OCI-LY7 (cell line): ENCODE data around the gene EIF3F. TPM values are rescaled to one million over a fixed set of nuclear protein-coding genes. Genes with fewer than 3 reads are reported as not detected.

Experiments
- BruUV-seq: library from RNA; stranded (reverse); fragments of 400-500 nt; replicated peaks from 2 replicates; lab custom pipeline; 2021; lab: Mats Ljungman, UMichigan
- CTCF ChIA-PET: fragments of 300-600 bp; sonication (Branson Sonifier 250); formaldehyde crosslinking; loops from one replicate; lab custom pipeline; 2022; ENCODE audit warnings: antibody characterized with exemption; ENCODE audit not compliant: unreplicated experiment; lab: Charles Lee
- POLR2A ChIA-PET: fragments of 300-600 bp; sonication (Branson Sonifier 250); formaldehyde crosslinking; loops from one replicate; lab custom pipeline; 2022; ENCODE audit warnings: antibody characterized with exemption; lab: Charles Lee
- DNase-seq: peaks from one replicate; pipeline ENCODE4 v3.0.0-alpha.2; 2015; ENCODE audit warnings: low spot score
- H2AFZ ChIP-seq: fragments of 200-600 bp; sonication (generic), shearing (Covaris generic); 2 replicates; pipeline ENCODE4 v1.6.1; 2014; ENCODE audit warnings: mild to moderate bottlenecking, antibody characterized with exemption, low read length, moderate library complexity
- H3K27ac ChIP-seq: fragments of 200-600 bp; sonication (generic); 2 replicates; pipeline ENCODE4 v1.5.1; 2014; ENCODE audit warnings: mixed run types, low read depth, mild to moderate bottlenecking, moderate library complexity, low read length, inconsistent platforms; ENCODE audit not compliant: poor library complexity, severe bottlenecking
- H3K36me3 ChIP-seq: fragments of 200-600 bp; sonication (generic); 2 replicates; pipeline ENCODE4 v1.6.1; 2014; ENCODE audit warnings: mild to moderate bottlenecking, antibody characterized with exemption, low read length, moderate library complexity, mixed read lengths; ENCODE audit not compliant: insufficient read depth
- H3K4me1 ChIP-seq: fragments of 200-600 bp; sonication (generic); 2 replicates; pipeline ENCODE4 v1.5.1; 2014; ENCODE audit warnings: mild to moderate bottlenecking, low read length; ENCODE audit not compliant: insufficient read depth, poor library complexity, severe bottlenecking
- H3K4me2 ChIP-seq: fragments of 200-600 bp; sonication (generic); 2 replicates; pipeline ENCODE4 v1.6.1; 2014; ENCODE audit warnings: mild to moderate bottlenecking, low read length
- H3K4me3 ChIP-seq: fragments of 200-600 bp; sonication (generic); 2 replicates; pipeline ENCODE4 v1.5.1; 2014; ENCODE audit warnings: mild to moderate bottlenecking, low read depth, low read length; ENCODE audit not compliant: poor library complexity, severe bottlenecking
- H3K79me2 ChIP-seq: fragments of 200-600 bp; sonication (generic); 2 replicates; pipeline ENCODE4 v1.6.1; 2016; ENCODE audit warnings: low read depth, mild to moderate bottlenecking, low read length, moderate library complexity, mixed read lengths; ENCODE audit not compliant: insufficient read depth
- H3K9me2 ChIP-seq: fragments of 200-600 bp; sonication (generic); 2 replicates; pipeline ENCODE4 v1.6.1; 2016; ENCODE audit warnings: mild to moderate bottlenecking, low read length, mixed read lengths; ENCODE audit not compliant: insufficient read depth
- H3K9me3 ChIP-seq: fragments of 200-600 bp; sonication (generic); 2 replicates; pipeline ENCODE4 v1.6.1; 2014; ENCODE audit warnings: mild to moderate bottlenecking, mixed run types, low read length, mixed read lengths
- H4K20me1 ChIP-seq: fragments of 200-600 bp; sonication (generic); 2 replicates; pipeline ENCODE4 v1.6.1; 2014; ENCODE audit warnings: mild to moderate bottlenecking, antibody characterized with exemption, low read length, moderate library complexity, mixed read lengths; ENCODE audit not compliant: insufficient read depth
- EZH2phosphoT487 ChIP-seq: fragments of 200-600 bp; sonication (generic); IDR thresholded peaks from 2 replicates; pipeline ENCODE4 v1.6.1; 2018; ENCODE audit warnings: low read depth, borderline replicate concordance, mild to moderate bottlenecking, mixed run types, antibody characterized with exemption, low read length, moderate library complexity, mixed read lengths
- intact Hi-C: fragments of 100-400 bp; cut with micrococcal nuclease; formaldehyde crosslinking; loops from one replicate; pipeline ENCODE4 v1.10.0; 2022; ENCODE audit not compliant: unreplicated experiment
- total RNA-seq, 2 experiments: library from RNA; depleted of rRNA in 1 of 2; stranded (reverse); fragments of >200 nt in 1 of 2; shearing (Covaris generic) in 1 of 2; gene quantifications; 2 replicates each; pipeline ENCODE4 v1.2.3, GENCODE V29; 2014 to 2022
- TF ChIP-seq, protein P1 (sequence below): fragments of 200-600 bp; sonication (generic); conservative IDR thresholded peaks from 2 replicates; pipeline ENCODE4 v1.5.1; 2014; ENCODE audit warnings: mild to moderate bottlenecking, antibody characterized with exemption, low read length, moderate library complexity, mixed read lengths

Gene EIF3F
- total RNA-seq, 2 experiments from 2014 or later: 367 to 376 TPM

DNA sequence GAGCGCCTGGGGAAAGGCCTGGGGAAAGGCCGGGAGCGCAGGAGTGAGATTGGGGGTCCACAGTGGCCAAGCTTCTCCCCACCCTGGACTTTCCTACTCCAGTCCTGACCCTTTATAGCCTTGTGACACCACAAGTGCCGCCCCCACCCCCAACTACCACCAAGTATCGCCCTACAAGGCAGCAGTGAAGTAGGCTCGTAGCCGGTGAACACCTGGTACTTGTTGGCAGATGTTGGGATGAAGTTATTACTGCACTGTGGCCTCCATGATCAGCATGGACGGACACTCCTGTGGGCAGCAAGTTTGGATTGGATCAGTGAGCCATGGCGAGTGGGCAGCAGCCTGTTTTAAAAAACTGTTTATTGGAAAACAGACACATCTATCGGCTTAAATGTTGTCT lies 45.0 kb downstream of the EIF3F start:
- Histone ChIP-seq H3K4me3 (no peak overlapping the region), H3K4me2 (no peak overlapping the region), H4K20me1 (no peaks in the 10 kb centered on the region), H3K79me2 (no peaks in the 10 kb centered on the region), H2AFZ (no peak overlapping the region), H3K36me3 (no peaks in the 10 kb centered on the region), H3K27ac (no peak overlapping the region), H3K9me2 (no peaks in the 10 kb centered on the region), H3K4me1 (no peaks in the 10 kb centered on the region), H3K9me3 (no peaks in the 10 kb centered on the region)
- BruUV-seq: no TSS peak
- POLR2A ChIA-PET: no interaction called here
- CTCF ChIA-PET: no interaction called here
- intact Hi-C loops: loop anchor here (5.0 kb wide), 1 partner anchor 40 kb away; no protein-coding TSS in a partner anchor
- no peak for DNase-seq
- TF ChIP-seq, protein P1, sequence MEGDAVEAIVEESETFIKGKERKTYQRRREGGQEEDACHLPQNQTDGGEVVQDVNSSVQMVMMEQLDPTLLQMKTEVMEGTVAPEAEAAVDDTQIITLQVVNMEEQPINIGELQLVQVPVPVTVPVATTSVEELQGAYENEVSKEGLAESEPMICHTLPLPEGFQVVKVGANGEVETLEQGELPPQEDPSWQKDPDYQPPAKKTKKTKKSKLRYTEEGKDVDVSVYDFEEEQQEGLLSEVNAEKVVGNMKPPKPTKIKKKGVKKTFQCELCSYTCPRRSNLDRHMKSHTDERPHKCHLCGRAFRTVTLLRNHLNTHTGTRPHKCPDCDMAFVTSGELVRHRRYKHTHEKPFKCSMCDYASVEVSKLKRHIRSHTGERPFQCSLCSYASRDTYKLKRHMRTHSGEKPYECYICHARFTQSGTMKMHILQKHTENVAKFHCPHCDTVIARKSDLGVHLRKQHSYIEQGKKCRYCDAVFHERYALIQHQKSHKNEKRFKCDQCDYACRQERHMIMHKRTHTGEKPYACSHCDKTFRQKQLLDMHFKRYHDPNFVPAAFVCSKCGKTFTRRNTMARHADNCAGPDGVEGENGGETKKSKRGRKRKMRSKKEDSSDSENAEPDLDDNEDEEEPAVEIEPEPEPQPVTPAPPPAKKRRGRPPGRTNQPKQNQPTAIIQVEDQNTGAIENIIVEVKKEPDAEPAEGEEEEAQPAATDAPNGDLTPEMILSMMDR: no peak
- TF ChIP-seq EZH2phosphoT487: no peak

GRCh38 chr11:8032576-8033304 lies 45.6 kb downstream of the EIF3F start:
- Histone ChIP-seq H3K4me1 (no peaks in the 10 kb centered on the region), H3K36me3 (no peaks in the 10 kb centered on the region), H3K9me2 (no peaks in the 10 kb centered on the region), H3K27ac (no peak overlapping the region), H3K9me3 (no peaks in the 10 kb centered on the region), H3K79me2 (no peaks in the 10 kb centered on the region), H3K4me3 (no peak overlapping the region), H2AFZ (0 out of 2 replicates have a peak overlapping the region, but pooled peaks have one; percentile 8), H3K4me2 (no peak overlapping the region), H4K20me1 (no peaks in the 10 kb centered on the region)
- POLR2A ChIA-PET: interaction anchor here (0.6 kb wide), 1 partner anchor 552 kb away, joined by 3 read pairs; no protein-coding TSS in a partner anchor
- intact Hi-C loops: loop anchor here (1.0 to 5.0 kb wide), 2 partner anchors 40 to 67 kb away; no protein-coding TSS in a partner anchor
- CTCF ChIA-PET: interaction anchor here (1.2 to 1.6 kb wide), 2 partner anchors 40 to 66 kb away, joined by 4 to 10 read pairs; no protein-coding TSS in a partner anchor
- no peak for DNase-seq
- no TSS peak for BruUV-seq
- no peak for TF ChIP-seq EZH2phosphoT487
- TF ChIP-seq, protein P1: no peak
